ENCODE results near the gene HTRA1. TPM values are rescaled to one million over a fixed set of nuclear protein-coding genes. Genes with fewer than 3 reads are reported as not detected.

Gene HTRA1
- total RNA-seq, 3 donors from 2014 or later: 116 to 347 (median 152) TPM

GRCh38 chr10:122515588-122516231 lies 54.4 kb downstream of the HTRA1 start:
- no peaks in the 10 kb centered on the region for H3K27me3 ChIP-seq
- peak overlapping the region in 1 of 2 donors; percentile 63 for H3K27ac ChIP-seq
- H3K9me3 ChIP-seq: no peaks in the 10 kb centered on the region
- DNase-seq (ENCODE audit: low spot score in 2 of 2): no peak
- TF ChIP-seq, protein P1, sequence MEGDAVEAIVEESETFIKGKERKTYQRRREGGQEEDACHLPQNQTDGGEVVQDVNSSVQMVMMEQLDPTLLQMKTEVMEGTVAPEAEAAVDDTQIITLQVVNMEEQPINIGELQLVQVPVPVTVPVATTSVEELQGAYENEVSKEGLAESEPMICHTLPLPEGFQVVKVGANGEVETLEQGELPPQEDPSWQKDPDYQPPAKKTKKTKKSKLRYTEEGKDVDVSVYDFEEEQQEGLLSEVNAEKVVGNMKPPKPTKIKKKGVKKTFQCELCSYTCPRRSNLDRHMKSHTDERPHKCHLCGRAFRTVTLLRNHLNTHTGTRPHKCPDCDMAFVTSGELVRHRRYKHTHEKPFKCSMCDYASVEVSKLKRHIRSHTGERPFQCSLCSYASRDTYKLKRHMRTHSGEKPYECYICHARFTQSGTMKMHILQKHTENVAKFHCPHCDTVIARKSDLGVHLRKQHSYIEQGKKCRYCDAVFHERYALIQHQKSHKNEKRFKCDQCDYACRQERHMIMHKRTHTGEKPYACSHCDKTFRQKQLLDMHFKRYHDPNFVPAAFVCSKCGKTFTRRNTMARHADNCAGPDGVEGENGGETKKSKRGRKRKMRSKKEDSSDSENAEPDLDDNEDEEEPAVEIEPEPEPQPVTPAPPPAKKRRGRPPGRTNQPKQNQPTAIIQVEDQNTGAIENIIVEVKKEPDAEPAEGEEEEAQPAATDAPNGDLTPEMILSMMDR (IDR thresholded peaks at IDR 0.05): no peak
- TF ChIP-seq POLR2AphosphoS5 (IDR thresholded peaks at IDR 0.05): no peak
- no peak for TF ChIP-seq POLR2A (IDR thresholded peaks at IDR 0.05)
- intact Hi-C loops (cut with DNase I; ENCODE audit: low total_unique reads): no loop called here
- no peaks in the 10 kb centered on the region for H3K36me3 ChIP-seq
- no peak overlapping the region for H3K4me3 ChIP-seq
- no peaks in the 10 kb centered on the region for H3K4me1 ChIP-seq

DNA sequence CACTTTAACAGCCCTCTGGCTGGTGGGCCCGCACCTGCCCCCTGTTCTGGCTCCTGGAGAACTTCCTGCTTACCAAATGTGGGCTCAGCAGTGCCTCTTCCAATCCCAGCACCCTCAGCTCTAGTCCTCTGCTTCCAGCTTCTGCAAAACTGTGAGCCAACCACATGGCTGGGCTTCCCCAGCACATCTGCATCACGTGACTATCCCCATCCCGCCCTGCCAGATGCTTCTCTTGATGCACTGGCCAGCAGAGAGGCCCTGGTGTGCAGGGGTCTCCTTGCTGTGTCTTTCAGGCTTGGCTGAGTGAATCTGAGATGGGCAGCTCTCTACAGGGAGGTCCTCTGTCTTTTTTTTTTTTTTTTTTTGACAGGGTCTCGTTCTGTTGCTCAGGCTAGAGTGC lies 55.4 kb downstream of the HTRA1 start:
- Histone ChIP-seq H3K4me3 (no peak overlapping the region), H3K9me3 (no peaks in the 10 kb centered on the region), H3K4me1 (no peaks in the 10 kb centered on the region), H3K27me3 (no peaks in the 10 kb centered on the region), H3K27ac (no peak overlapping the region), H3K36me3 (no peaks in the 10 kb centered on the region)
- intact Hi-C loops (cut with DNase I; ENCODE audit: low total_unique reads): no loop called here
- TF ChIP-seq POLR2AphosphoS5 (IDR thresholded peaks at IDR 0.05) (no peak), POLR2A (IDR thresholded peaks at IDR 0.05) (no peak)
- TF ChIP-seq, protein P1 (IDR thresholded peaks at IDR 0.05): no peak
- DNase-seq (ENCODE audit: low spot score in 2 of 2): no peak

DNA sequence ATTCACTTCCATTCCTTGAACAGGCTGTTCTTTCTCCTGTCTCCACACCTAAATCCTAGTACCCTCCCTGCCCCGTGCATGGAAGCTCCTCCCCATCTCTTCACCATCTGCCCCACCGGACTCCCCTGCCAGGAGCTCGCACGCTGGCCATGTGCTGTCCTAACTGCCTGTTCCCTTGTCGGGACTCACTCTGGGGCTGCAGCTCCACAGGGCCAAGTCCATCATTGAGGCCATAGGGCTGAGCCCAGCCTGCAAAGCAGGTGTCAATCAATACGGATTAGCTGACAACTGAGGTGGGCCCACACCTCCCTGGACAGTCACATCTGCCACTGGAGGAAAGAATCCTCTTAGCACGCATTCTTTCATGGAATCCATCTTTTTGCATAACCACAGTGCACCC lies 57.8 kb downstream of the HTRA1 start:
- no peak for TF ChIP-seq POLR2A (IDR thresholded peaks at IDR 0.05)
- TF ChIP-seq POLR2AphosphoS5 (IDR thresholded peaks at IDR 0.05): no peak
- TF ChIP-seq, protein P1 (IDR thresholded peaks at IDR 0.05): no peak
- H3K9me3 ChIP-seq: no peaks in the 10 kb centered on the region
- H3K36me3 ChIP-seq: no peaks in the 10 kb centered on the region
- no peak overlapping the region for H3K4me3 ChIP-seq
- intact Hi-C loops (cut with DNase I; ENCODE audit: low total_unique reads): no loop called here
- H3K4me1 ChIP-seq: no peaks in the 10 kb centered on the region
- no peak for DNase-seq (ENCODE audit: low spot score in 2 of 2)
- H3K27me3 ChIP-seq: no peaks in the 10 kb centered on the region
- H3K27ac ChIP-seq: no peak overlapping the region

DNA sequence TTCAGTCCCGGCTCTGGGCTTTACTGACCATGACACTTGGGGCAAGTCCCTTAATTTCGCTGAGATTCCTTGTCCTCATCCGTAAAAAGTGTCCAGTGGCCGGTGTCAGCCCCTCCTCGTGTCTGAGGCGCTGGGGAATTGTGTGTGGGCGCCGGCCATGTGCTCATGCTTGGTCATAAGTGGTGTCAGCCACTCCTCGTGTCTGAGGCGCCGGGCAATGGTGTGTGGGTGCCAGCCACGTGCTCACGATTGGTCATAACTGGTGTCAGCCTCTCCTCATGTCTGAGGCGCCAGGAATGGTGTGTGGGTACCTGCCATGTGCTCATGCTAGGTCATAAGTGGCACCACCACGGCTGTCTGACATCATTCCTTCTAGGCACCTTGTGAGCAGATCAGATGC lies 58.5 kb downstream of the HTRA1 start:
- Histone ChIP-seq H3K4me3 (no peak overlapping the region), H3K36me3 (no peaks in the 10 kb centered on the region), H3K27ac (no peak overlapping the region), H3K27me3 (no peaks in the 10 kb centered on the region), H3K4me1 (no peaks in the 10 kb centered on the region), H3K9me3 (no peaks in the 10 kb centered on the region)
- no peak for DNase-seq (ENCODE audit: low spot score in 2 of 2)
- no peak for TF ChIP-seq POLR2A (IDR thresholded peaks at IDR 0.05)
- TF ChIP-seq, protein P1 (IDR thresholded peaks at IDR 0.05): no peak
- TF ChIP-seq POLR2AphosphoS5 (IDR thresholded peaks at IDR 0.05): no peak
- intact Hi-C loops (cut with DNase I; ENCODE audit: low total_unique reads): no loop called here

DNA sequence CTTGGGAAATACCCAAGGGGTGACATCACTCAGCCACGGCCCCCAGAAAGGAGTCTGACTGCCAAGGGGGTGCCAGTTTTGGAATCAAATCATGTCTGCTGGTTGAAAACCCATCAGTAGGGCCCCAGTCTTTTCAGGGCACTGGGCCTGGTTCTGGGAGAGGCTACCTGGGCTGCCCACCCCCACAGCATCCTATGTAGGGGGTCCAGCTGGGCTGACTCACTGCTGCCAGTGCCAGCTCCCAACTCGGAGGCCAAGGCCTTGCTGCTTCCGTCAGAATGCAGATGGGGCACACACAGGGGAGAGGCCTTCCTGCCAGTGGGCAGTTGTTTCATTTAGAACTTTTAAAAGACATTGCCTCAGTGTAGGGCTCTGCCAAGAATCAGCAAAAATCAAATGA lies 59.7 kb downstream of the HTRA1 start:
- no peaks in the 10 kb centered on the region for H3K27me3 ChIP-seq
- intact Hi-C loops (cut with DNase I; ENCODE audit: low total_unique reads): no loop called here
- no peak overlapping the region for H3K27ac ChIP-seq
- no peak for TF ChIP-seq POLR2A (IDR thresholded peaks at IDR 0.05)
- TF ChIP-seq POLR2AphosphoS5 (IDR thresholded peaks at IDR 0.05): no peak
- TF ChIP-seq, protein P1 (IDR thresholded peaks at IDR 0.05): no peak
- no peak for DNase-seq (ENCODE audit: low spot score in 2 of 2)
- H3K36me3 ChIP-seq: no peaks in the 10 kb centered on the region
- H3K4me1 ChIP-seq: no peaks in the 10 kb centered on the region
- H3K4me3 ChIP-seq: no peak overlapping the region
- H3K9me3 ChIP-seq: no peaks in the 10 kb centered on the region

Measured in breast epithelium (tissue), 4 donors.